HG02798 (cell line): ENCODE measurements around the gene GDF7.
"Not testable (repeated sequence)": the region's sequence is repeated elsewhere in the genome, so short reads cannot be mapped to it uniquely, and the experiment has no call there.

ENCODE experiments used
- ATAC-seq: cut with Tn5 transposase; IDR thresholded peaks from one replicate; pipeline ENCODE4 v1.9.1; 2021; ENCODE audit warnings: mild to moderate bottlenecking; ENCODE audit not compliant: unreplicated experiment, poor library complexity

The GDF7 gene

GRCh38 chr2:20691076-20691734, 24.3 kb downstream of the GDF7 start:
- ATAC-seq: no peak

- ATAC-seq: no peak
Measured at GRCh38 chr2:20692081-20692480, 25.1 kb downstream of the GDF7 start.

- no peak for ATAC-seq
Measured at GRCh38 chr2:20693317-20693716, 26.4 kb downstream of the GDF7 start.

GRCh38 chr2:20696366-20696765, 29.4 kb downstream of the GDF7 start:
- no peak for ATAC-seq

GRCh38 chr2:20697322-20697934, 30.5 kb downstream of the GDF7 start:
- no peak for ATAC-seq

- ATAC-seq: no peak
Measured at GRCh38 chr2:20698916-20699613, 32.1 kb downstream of the GDF7 start.

GRCh38 chr2:20702563-20702962, 35.6 kb downstream of the GDF7 start:
- ATAC-seq: no peak

GRCh38 chr2:20704886-20705285, 37.9 kb downstream of the GDF7 start:
- ATAC-seq: no peak

- no peak for ATAC-seq
Measured at GRCh38 chr2:20706217-20706616, 39.3 kb downstream of the GDF7 start.

- ATAC-seq: no peak
Measured at GRCh38 chr2:20706786-20707185, 39.8 kb downstream of the GDF7 start.

- no peak for ATAC-seq
Measured at GRCh38 chr2:20707601-20708000, 40.7 kb downstream of the GDF7 start.

- not testable (repeated sequence) for ATAC-seq
Measured at GRCh38 chr2:20711641-20712040, 44.7 kb downstream of the GDF7 start.

GRCh38 chr2:20713585-20713984, 46.6 kb downstream of the GDF7 start:
- ATAC-seq: not testable (repeated sequence)

GRCh38 chr2:20714412-20714811, 47.5 kb downstream of the GDF7 start:
- ATAC-seq: not testable (repeated sequence)

- not testable (repeated sequence) for ATAC-seq
Measured at GRCh38 chr2:20716164-20716563, 49.2 kb downstream of the GDF7 start.

- no peak for ATAC-seq
Measured at GRCh38 chr2:20717641-20718040, 50.7 kb downstream of the GDF7 start.

- ATAC-seq: no peak
Measured at GRCh38 chr2:20722592-20723240, 55.8 kb downstream of the GDF7 start.

- no peak for ATAC-seq
Measured at GRCh38 chr2:20723543-20723942, 56.6 kb downstream of the GDF7 start.

- ATAC-seq: no peak
Measured at GRCh38 chr2:20724500-20725053, 57.6 kb downstream of the GDF7 start.

GRCh38 chr2:20725782-20726181, 58.8 kb downstream of the GDF7 start:
- ATAC-seq: no peak

- ATAC-seq: no peak
Measured at GRCh38 chr2:20726913-20727312, 60.0 kb downstream of the GDF7 start.
